Measurements from ENCODE around the gene TMEM106B. TPM values are rescaled to one million over a fixed set of nuclear protein-coding genes. Genes with fewer than 3 reads are reported as not detected.

The TMEM106B gene
- total RNA-seq, 4 donors from 2014 or later = 29.0 to 66.2 (median 48.8) TPM

GRCh38 chr7:12250232-12250631 is 39.1 kb downstream of the TMEM106B start:
- TF ChIP-seq CTCF (IDR thresholded peaks at IDR 0.05; ENCODE audit: low read depth) = no peak

GRCh38 chr7:12256090-12256489 is 45.0 kb downstream of the TMEM106B start:
- TF ChIP-seq CTCF (IDR thresholded peaks at IDR 0.05; ENCODE audit: low read depth) = no peak

GRCh38 chr7:12257582-12257981 is 46.5 kb downstream of the TMEM106B start:
- TF ChIP-seq CTCF (IDR thresholded peaks at IDR 0.05; ENCODE audit: low read depth) = no peak

- TF ChIP-seq CTCF (IDR thresholded peaks at IDR 0.05; ENCODE audit: low read depth) = no peak
Observed at GRCh38 chr7:12258074-12258473, 47.0 kb downstream of the TMEM106B start.

- TF ChIP-seq CTCF (IDR thresholded peaks at IDR 0.05; ENCODE audit: low read depth) = no peak
Observed at GRCh38 chr7:12267542-12267941, 56.4 kb downstream of the TMEM106B start.

- no peak for TF ChIP-seq CTCF (IDR thresholded peaks at IDR 0.05; ENCODE audit: low read depth)
Observed at GRCh38 chr7:12269100-12269895, 58.2 kb downstream of the TMEM106B start.

- TF ChIP-seq CTCF (IDR thresholded peaks at IDR 0.05; ENCODE audit: low read depth) = no peak
Observed at GRCh38 chr7:12281038-12281437, 69.9 kb downstream of the TMEM106B start.
